SU-DHL-6 (cell line): ENCODE data around the gene GRN.

Experiments used
- H2AFZ ChIP-seq: fragments of 200-600 bp; sonication (generic); 2 replicates; pipeline ENCODE4 v1.6.1; 2014; ENCODE audit warnings: low read depth, mild to moderate bottlenecking, moderate library complexity, mixed read lengths, antibody characterized with exemption, low read length; ENCODE audit not compliant: severe bottlenecking
- H3F3A ChIP-seq: fragments of 200-600 bp; shearing (Covaris generic); 2 replicates; pipeline ENCODE4 v1.6.0; 2016; ENCODE audit warnings: antibody characterized with exemption, mild to moderate bottlenecking; ENCODE audit not compliant: insufficient read depth
- H3K27ac ChIP-seq: fragments of 200-600 bp; sonication (generic); 2 replicates; pipeline ENCODE4 v1.5.1; 2016; ENCODE audit warnings: low read depth, mild to moderate bottlenecking, low read length, moderate library complexity, mixed read lengths
- H3K27me3 ChIP-seq: fragments of 200-600 bp; sonication (generic), shearing (Covaris generic); 2 replicates; pipeline ENCODE4 v1.6.0; 2014; ENCODE audit warnings: mild to moderate bottlenecking, low read length
- H3K36me3 ChIP-seq: fragments of 200-600 bp; sonication (generic); 2 replicates; pipeline ENCODE4 v1.6.1; 2014; ENCODE audit warnings: mild to moderate bottlenecking, low read length, mixed read lengths
- H3K4me2 ChIP-seq: fragments of 300-600, 200-600 bp; shearing (Covaris generic), sonication (generic); 2 replicates; pipeline ENCODE4 v1.6.0; 2014; ENCODE audit warnings: low read length, low read depth, mild to moderate bottlenecking; ENCODE audit not compliant: poor library complexity, severe bottlenecking
- H3K4me3 ChIP-seq: fragments of 200-600 bp; sonication (generic); 2 replicates; pipeline ENCODE4 v1.5.1; 2014; ENCODE audit warnings: antibody characterized with exemption, low read length, mild to moderate bottlenecking, mixed read lengths; ENCODE audit not compliant: insufficient read depth, poor library complexity, severe bottlenecking
- H3K79me2 ChIP-seq: fragments of 200-600 bp; sonication (generic); 2 replicates; pipeline ENCODE4 v1.6.1; 2014; ENCODE audit warnings: mild to moderate bottlenecking, low read length, moderate library complexity; ENCODE audit not compliant: insufficient read depth
- H3K9ac ChIP-seq: fragments of 200-600 bp; sonication (generic); 2 replicates; pipeline ENCODE4 v1.7.0; 2014; ENCODE audit warnings: mild to moderate bottlenecking, low read length
- H3K9me2 ChIP-seq: fragments of 200-600 bp; sonication (generic); replicated peaks from 2 replicates; pipeline ENCODE4 v1.6.1; 2014; ENCODE audit warnings: low read length; ENCODE audit not compliant: insufficient read depth
- H3K9me3 ChIP-seq: fragments of 200-600 bp; sonication (generic); 2 replicates; pipeline ENCODE4 v1.6.1; 2014; ENCODE audit warnings: low read length, mixed read lengths; ENCODE audit not compliant: insufficient read depth
- H4K20me1 ChIP-seq: fragments of 200-600 bp; sonication (generic); 2 replicates; pipeline ENCODE4 v1.6.1; 2014; ENCODE audit warnings: low read depth, mild to moderate bottlenecking, antibody characterized with exemption, low read length, moderate library complexity, mixed read lengths
- CTCF ChIP-seq: fragments of 200-600 bp; sonication (generic); IDR thresholded peaks from one replicate; pipeline ENCODE4 v1.5.1; 2017; ENCODE audit warnings: antibody characterized with exemption, mild to moderate bottlenecking, low read length, moderate library complexity; ENCODE audit not compliant: insufficient read depth, poor library complexity, severe bottlenecking
- EZH2phosphoT487 ChIP-seq: fragments of 200-600 bp; sonication (generic), shearing (Covaris generic); conservative IDR thresholded peaks from 2 replicates; pipeline ENCODE4 v1.6.1; 2018; ENCODE audit warnings: mild to moderate bottlenecking, antibody characterized with exemption, low read length, moderate library complexity, mixed read lengths

Gene GRN

GRCh38 chr17:44352828-44353671 is 7.9 kb downstream of the GRN start:
- Histone ChIP-seq H3K9me2 (no peaks in the 10 kb centered on the region), H3K9ac (peak overlapping the region; percentile 56), H3F3A (peaks cover 20% of the 10 kb centered on the region), H3K27ac (peak overlapping the region; percentile 56), H3K9me3 (no peaks in the 10 kb centered on the region), H3K4me3 (peak overlapping the region; percentile 51), H3K4me2 (peak overlapping the region; percentile 60), H2AFZ (no peak overlapping the region), H4K20me1 (no peaks in the 10 kb centered on the region), H3K79me2 (no peaks in the 10 kb centered on the region; the same call in 1 of the 2 replicates), H3K36me3 (no peaks in the 10 kb centered on the region), H3K27me3 (no peaks in the 10 kb centered on the region)
- TF ChIP-seq CTCF, result no peak
- no peak for TF ChIP-seq EZH2phosphoT487

GRCh38 chr17:44353672-44354331 is 8.7 kb downstream of the GRN start:
- H3K4me3 ChIP-seq, result peak overlapping the region; percentile 51
- H3K27ac ChIP-seq, result peak overlapping the region; percentile 56
- H3K79me2 ChIP-seq, result no peaks in the 10 kb centered on the region; the same call in 1 of the 2 replicates
- no peaks in the 10 kb centered on the region for H4K20me1 ChIP-seq
- no peaks in the 10 kb centered on the region for H3K36me3 ChIP-seq
- peak overlapping the region; percentile 60 for H3K4me2 ChIP-seq
- peak overlapping the region; percentile 56 for H3K9ac ChIP-seq
- H3F3A ChIP-seq, result peaks cover 13% of the 10 kb centered on the region; the same call in 1 of the 2 replicates
- TF ChIP-seq EZH2phosphoT487 (no peak), CTCF (no peak)
- H3K9me3 ChIP-seq, result no peaks in the 10 kb centered on the region
- H2AFZ ChIP-seq, result peak overlapping the region; percentile 66
- H3K27me3 ChIP-seq, result no peaks in the 10 kb centered on the region
- H3K9me2 ChIP-seq, result no peaks in the 10 kb centered on the region

GRCh38 chr17:44354582-44355561 is 9.8 kb downstream of the GRN start:
- Histone ChIP-seq H3K4me3 (peak overlapping the region; percentile 19), H3K9ac (peak overlapping the region; percentile 56; the same call in 1 of the 2 replicates)

More at GRCh38 chr17:44354582-44355561, 9.8 kb downstream of the GRN start:
- peak overlapping the region; percentile 60 for H3K4me2 ChIP-seq
- H3K36me3 ChIP-seq, result no peaks in the 10 kb centered on the region
- TF ChIP-seq EZH2phosphoT487 (no peak), CTCF (peak; percentile 40)
- no peak overlapping the region for H2AFZ ChIP-seq
- H3K27me3 ChIP-seq, result no peaks in the 10 kb centered on the region
- H3K79me2 ChIP-seq, result no peaks in the 10 kb centered on the region; the same call in 1 of the 2 replicates
- no peaks in the 10 kb centered on the region for H3K9me3 ChIP-seq
- H3K27ac ChIP-seq, result no peak overlapping the region
- H4K20me1 ChIP-seq, result no peaks in the 10 kb centered on the region
- H3F3A ChIP-seq, result peaks cover 6% of the 10 kb centered on the region; the same call in 1 of the 2 replicates
- no peaks in the 10 kb centered on the region for H3K9me2 ChIP-seq
